HG03025 (cell line): ENCODE measurements around the gene KMT2C.

Source experiments
- ATAC-seq: cut with Tn5 transposase; IDR thresholded peaks from one replicate; pipeline ENCODE4 v1.9.1; 2021; ENCODE audit warnings: mild to moderate bottlenecking, moderate library complexity; ENCODE audit not compliant: unreplicated experiment, low FRiP score

The KMT2C gene

DNA sequence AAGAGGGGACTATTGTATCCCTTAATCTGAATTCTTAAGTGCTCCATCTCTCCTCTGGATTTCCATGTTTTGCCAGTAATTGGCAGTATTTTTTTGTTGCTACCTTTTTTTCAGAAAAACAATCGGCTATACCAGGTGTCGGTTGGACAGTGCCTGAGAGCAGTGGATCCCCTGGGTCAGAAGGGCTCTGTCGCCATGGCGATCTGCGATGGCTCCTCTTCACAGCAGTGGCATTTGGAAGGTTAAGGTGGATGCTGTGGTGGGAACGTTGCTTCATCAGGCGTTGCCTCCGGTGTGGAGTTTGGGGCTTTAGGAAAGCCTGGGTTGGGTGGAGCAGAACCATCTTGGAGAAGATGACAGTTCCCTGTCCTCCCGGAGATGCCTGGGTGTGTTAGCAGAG lies 314.4 kb downstream of the KMT2C start:
- no peak for ATAC-seq

DNA sequence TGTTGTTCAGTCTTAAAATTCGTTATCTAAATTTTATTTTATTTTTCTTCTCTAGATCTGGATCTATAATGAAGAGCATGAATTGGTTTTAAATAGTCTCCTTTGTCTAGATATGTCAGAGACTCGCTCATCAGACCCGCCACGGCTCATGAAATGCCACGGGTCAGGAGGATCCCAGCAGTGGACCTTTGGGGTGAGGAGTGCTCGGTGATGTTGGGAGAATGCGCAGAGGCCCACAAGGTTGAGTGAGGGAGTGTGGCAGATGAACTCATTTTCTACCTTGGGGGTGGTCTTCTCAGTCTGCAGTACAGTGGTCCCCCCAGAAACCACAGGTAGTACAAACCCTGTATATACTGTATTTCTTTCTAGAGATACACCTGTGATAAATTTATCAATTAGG lies 315.0 kb downstream of the KMT2C start:
- ATAC-seq: no peak

DNA sequence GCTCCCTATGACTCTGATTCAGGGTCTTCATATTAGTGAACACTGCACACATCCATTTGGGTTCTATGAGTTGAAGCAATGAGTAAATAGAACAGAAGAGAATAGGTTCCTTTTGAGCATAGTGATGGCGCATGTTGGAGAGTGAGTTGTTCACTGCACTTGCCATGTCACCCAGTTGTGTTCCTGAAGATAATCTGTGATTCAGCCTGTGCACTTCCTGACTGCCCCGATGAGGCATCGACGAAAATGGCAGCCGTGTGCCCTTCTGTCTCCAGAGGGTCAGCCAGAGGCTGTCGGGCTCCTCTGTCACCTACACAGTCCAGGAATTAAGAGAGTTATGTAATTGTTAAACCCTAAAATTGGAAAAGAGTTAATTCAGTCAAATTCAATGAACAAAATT lies 315.6 kb downstream of the KMT2C start:
- ATAC-seq: no peak

DNA sequence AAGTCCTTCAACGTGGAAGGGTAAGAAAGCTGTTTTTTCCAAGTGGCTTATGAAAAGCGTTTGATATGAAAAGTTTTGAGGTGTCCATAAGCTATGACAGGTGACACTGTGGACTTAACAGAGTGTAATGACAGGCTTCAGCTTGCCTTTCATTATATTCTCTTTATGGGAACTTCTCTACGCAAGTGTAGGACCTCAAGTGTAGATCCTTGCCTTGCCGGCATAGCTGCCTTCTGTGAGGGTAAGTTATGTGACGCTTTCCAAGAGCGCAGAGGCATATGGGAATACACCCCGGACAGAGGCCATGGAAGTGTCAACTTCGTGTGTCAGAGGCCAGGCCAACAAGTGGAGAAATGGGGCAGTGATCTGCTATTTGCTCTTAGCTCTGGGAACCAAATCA lies 318.4 kb downstream of the KMT2C start:
- no peak for ATAC-seq

DNA sequence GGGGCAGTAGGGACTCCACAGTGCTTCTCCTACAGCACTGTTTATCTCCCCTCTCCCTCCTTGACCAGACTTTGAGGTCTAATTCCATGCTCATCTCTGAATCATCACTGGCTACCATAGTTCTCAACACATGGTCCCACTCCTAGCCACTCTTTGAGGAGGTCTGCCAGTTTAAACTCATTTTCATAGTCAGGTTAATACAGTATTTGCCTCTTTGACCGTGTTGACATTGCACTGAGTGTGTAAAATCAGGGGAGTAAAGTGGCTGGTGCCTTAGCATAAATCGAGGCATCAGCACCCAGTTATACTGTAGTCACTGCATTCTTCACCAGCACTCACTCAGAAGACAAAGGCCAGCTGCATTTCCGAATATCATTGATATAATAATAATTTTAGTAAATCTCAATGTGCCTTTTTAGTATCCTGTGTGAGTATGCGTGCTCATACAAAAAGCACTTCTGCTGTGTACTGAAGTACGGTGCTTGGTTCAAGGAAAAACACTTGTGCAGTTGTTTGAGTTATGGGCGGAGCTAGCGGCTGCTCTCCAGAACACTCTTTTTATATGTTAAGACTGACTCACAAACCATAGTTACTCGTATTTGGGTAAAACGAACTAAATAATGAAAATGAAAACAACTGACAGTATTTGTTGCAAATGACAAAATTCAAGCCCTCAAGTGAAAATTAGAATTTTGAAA lies 320.6 kb downstream of the KMT2C start:
- no peak for ATAC-seq

DNA sequence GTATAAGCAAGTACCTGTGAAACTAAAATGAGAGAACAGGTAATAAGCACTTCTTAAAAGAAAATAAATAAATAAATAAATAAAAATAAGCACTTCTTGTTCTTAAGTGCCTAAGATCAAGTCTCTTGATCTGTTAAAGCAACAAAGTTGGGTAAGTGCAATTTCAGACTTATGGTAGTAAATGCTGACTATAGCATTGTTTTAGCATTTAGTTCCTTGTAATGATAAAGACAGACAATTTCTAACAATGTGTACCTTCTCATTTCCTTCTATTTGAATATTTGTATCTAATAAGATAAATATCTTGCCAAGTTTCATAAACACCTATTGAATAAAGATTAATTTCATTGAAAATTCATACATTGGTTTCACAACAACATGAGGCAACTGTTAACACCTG lies 323.0 kb downstream of the KMT2C start:
- no peak for ATAC-seq

DNA sequence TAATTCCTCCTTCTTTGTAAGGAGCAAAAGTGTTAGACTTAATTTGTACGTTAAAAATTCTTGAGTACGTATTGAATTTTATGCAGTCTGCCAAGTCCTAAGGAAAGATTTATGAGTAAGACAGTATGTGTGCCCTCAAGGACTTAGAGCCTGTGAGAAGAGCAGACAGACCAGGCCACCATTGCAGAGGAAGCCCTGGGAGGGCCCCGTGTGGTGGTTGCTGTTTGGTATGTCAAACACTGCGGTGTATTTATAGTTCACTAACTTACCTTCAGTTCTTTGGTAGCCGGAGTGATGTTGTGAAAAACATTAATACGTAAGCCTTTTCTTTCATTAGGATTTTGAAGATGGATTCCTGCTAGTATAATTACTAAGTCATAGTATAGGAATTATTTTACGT lies 327.4 kb downstream of the KMT2C start:
- ATAC-seq: no peak

DNA sequence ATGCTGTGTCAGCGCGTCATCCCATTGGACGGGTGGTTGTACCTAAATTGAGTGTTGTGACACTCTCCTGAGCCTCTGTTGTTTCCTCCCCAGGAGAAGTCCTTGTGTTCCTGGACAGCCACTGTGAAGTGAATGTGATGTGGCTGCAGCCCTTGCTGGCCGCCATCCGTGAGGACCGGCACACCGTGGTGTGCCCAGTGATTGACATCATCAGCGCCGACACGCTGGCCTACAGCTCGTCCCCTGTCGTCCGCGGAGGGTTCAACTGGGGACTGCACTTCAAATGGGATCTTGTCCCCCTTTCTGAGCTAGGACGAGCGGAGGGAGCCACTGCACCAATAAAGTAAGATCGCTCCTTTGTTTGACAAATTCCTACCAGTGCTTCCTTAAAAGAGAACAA lies 327.9 kb downstream of the KMT2C start:
- ATAC-seq: no peak

DNA sequence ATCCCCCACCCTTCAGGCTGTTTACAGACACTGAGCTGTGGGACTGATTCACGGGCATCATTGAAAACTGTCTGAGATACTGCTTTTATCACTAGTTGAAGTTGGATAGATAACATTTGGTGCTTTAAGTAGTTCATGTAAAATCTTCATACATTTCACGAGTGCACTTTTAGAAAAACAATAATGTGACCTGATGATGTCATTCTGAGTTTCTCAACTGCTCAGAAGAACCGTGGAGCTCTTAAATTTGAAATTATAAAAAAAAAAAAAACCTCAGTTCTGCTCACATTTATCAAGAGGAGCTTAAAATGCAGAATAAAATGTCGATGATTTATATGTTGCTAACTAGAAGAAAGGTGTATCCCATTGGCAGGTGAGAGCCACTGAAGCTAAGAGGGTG lies 328.8 kb downstream of the KMT2C start:
- ATAC-seq: no peak

DNA sequence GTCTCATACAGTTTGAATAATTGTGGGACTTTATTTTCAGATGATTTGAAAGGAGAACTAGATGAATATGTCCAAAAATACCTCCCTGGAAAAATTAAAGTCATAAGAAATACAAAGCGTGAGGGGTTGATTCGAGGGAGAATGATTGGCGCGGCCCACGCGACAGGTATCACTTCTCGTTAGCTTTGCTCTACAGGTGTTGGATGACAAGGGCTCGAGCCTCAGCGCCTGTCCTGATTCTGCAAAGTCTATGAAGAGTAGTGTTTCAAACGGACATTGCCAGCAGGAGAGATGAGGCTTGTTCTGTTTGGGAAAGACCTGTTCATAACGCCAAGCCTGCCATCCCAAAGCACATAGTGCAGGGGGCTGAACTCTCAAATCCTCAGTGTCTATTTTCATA lies 330.6 kb downstream of the KMT2C start:
- ATAC-seq: no peak

DNA sequence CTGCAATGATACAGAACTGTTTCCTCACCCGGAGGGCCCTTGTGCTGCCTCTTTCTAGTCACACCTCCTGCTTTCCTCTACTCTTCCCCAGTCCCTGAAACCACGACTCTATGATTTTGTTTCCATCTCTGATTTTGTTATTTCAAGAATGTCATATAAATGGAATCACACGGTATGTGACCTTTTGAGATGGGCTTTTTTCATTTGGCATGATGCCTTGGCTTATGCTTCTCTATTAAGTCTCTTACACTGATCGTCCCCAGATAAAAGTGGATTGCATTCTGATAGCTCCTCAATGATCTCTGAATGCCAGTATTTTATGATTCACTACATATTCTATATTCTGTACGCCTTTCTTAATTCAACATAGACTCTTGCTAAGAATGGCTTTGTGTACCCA lies 332.1 kb downstream of the KMT2C start:
- ATAC-seq: no peak

DNA sequence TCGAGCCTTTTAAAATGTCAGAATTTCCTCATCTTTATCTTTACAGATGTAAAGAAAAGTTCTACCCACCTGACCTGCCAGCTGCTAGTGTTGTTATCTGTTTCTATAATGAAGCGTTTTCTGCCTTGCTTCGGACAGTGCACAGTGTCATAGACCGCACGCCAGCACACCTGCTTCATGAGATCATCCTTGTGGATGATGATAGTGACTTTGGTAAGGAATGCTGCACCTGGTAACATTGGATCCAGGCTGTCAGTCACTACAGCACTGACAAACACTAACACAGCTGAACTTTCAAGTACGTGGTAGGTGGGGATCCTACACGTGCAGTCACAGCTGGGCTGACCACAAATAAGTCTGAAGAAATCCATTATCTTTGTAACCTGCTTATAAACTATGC lies 332.7 kb downstream of the KMT2C start:
- no peak for ATAC-seq

DNA sequence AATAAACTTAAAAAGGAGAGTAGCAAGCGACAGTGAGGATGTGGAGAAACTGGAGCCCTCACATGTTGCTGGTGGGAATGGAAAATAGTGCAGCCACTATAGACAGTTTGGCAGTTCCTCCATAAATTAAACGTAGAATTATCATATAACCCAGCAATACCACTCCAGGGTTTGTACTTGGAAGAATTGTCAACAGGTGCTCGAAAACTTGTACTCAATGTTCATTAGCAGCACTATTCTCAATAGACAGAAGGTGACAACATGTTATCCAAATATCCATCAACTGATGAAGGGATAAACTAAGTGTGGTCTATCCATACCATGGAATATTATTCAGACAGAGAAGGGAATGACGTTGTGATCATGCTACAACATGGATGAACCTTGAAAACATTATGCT lies 338.5 kb downstream of the KMT2C start:
- ATAC-seq: no peak

DNA sequence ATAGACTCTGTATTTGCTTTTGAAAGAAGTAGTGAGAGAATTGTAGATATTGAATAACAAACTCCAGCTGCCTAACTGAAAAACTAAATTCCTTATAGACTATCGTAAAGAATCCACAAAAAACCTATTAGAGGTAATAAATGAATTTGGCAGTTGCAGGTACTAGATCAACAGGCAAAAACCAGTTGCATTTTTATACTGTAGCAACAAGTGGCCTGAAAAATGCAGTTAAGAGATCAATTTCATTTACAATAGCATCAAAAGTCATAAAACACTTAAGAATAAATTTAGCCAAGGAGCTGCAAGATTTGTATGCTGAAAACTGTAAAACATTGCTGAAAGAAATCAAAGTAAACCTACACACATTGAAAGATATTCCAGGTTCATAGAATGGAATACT lies 340.0 kb downstream of the KMT2C start:
- no peak for ATAC-seq

DNA sequence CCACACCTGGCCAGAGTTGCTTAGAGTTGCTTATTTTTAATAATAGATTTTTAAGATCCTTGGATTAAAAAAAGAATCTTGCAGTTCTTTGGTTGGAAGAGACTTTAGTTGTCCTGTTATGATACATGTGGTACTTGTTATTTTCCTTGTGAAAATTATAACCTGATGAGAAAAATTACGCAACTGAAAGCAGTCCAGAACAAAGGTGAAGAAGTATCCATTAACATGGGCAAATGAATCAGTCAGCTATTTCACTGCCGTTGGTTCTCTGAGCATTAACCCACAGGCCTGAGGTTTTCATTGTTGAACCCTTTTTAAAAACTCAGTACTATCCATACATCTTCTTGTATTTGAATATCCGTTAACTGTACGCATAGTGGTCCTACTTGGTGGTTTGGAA lies 342.1 kb downstream of the KMT2C start:
- ATAC-seq: no peak

DNA sequence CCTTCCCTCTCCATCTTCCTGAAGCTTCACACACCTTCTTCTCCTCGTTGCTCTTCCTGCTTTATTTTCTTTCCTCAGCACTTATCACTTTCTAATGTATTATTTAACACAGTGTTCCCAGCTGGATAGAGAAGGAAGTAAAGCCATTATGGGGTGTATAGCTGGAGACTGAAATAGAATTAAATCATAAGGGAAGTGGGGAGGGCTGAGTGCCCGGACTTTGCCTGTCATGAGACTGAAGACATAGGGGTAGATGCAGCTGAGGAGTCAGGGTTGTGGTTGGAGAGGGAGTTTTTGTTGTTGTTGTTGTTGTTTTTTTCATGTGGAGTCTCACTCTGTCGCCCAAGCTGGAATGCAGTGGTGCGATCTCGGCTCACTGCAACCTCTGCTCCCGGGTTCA lies 345.1 kb downstream of the KMT2C start:
- no peak for ATAC-seq

DNA sequence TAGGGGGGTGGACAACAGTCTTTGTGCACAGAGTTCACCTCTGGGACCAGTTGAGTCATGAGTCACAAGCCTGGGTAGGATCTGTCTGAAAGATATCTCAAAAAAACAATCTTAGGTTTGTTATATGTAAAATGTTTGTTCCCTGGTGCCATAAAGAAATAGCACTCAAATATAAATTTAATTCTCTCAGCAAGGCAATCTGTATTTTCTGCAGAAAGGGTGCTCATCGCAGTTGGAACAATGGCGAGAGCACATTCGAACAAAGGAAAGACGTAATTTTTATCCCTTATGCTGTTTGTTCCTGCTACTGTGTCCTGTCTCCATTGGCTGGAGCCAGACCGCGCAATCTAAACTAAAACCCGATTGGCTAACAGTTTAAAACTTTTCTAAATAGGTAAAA lies 346.6 kb downstream of the KMT2C start:
- ATAC-seq: no peak

DNA sequence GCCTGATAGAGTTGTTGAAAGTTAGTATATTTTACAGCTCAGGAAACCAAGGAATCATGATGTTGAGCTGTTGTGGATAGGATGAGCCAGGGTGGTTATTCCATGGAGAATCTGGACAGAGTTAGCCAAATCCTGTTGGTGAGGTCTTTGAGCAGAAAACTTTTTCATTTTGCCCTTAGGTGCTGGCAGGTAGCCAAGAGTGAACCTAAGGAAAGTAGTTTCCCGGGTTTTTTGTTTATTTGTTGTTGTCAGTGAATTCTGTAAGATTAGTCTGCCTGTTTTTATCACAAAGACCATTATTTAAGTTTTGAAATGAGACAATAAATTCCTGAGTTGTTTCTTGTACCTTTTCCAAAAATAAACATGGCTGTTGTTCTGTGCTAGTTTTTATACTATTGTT lies 349.3 kb downstream of the KMT2C start:
- no peak for ATAC-seq

DNA sequence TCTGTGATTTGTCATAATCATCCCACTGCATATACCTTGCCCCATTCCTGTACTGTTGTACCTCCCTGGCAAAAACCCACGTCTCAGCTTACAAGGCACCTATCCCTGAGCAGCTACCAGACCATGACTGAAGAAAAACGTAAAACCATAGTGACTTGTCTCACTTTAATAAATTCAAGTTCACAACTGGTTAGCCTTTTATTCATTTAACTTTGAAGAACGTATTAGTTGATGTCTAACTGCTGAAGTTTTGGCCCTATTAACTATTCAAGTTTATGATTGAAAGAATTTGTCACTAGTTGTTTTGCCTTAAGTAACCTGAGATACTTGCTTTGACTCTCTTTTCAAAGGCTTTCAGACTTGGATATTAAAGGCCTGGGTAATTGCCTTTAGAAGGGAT lies 350.7 kb downstream of the KMT2C start:
- no peak for ATAC-seq
